ENCODE measurements around the gene BPIFB1. TPM values are rescaled to one million over a fixed set of nuclear protein-coding genes. Genes with fewer than 3 reads are reported as not detected.

Gene BPIFB1
- total and polyA plus RNA-seq, 2 of the 8 experiments (the other 6 are each of a cell fraction or from before 2014, with no cell fraction given): not detected

DNA sequence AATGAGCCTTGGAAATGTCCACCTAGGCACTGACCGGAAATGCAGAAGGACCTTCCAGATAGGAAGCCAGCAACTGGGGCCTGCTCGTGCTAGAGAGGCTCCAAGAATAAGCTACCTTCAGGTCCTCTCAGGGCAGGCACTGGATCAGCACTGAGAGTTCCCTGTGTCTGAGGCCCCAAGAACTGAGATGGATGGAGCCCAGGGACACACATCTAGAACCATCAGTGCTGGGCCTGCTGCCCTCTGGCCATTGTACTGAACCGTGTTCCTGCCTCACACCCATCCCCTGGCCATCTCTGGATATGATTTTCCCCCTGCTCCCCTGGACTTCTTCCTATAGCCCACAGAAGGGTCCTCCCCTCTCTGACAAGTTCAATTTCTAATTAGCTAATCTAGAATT, 36.9 kb upstream of the BPIFB1 start:
- TF ChIP-seq KDM4A (IDR thresholded peaks at IDR 0.05; ENCODE audit: low read depth, low read length, severe bottlenecking) (no peak), HDAC2 (IDR thresholded peaks at IDR 0.05; ENCODE audit: borderline replicate concordance in 1 of 2, low read depth in 2 of 2, low read length in 2 of 2) (no peak), NRF1 (IDR thresholded peaks at IDR 0.05; ENCODE audit: low read depth, low read length) (no peak), CTBP2 (IDR thresholded peaks at IDR 0.05; ENCODE audit: borderline replicate concordance, insufficient read depth, insufficient read length, low read length) (no peak), POLR2A (IDR thresholded peaks at IDR 0.05; ENCODE audit: control extremely low read depth in 1 of 2, low read depth in 2 of 2, low read length in 2 of 2) (no peak), BACH1 (IDR thresholded peaks at IDR 0.05; ENCODE audit: low read length) (no peak), RFX5 (IDR thresholded peaks at IDR 0.05; ENCODE audit: borderline replicate concordance, low read depth, low read length) (no peak), CBX8 (IDR thresholded peaks at IDR 0.05; ENCODE audit: borderline replicate concordance, low read depth, low read length) (no peak), CREB1 (IDR thresholded peaks at IDR 0.05) (no peak)
- POLR2A ChIA-PET (ENCODE audit: partially characterized antibody): no interaction called here
- Histone ChIP-seq H3K18ac (ENCODE audit: extremely low read depth, low read length) (no peak overlapping the region), H2BK12ac (ENCODE audit: low read depth, low read length) (no peak overlapping the region), H2AFZ (ENCODE audit: low read length) (no peak overlapping the region), H2BK20ac (ENCODE audit: low read length) (no peak overlapping the region), H4K5ac (ENCODE audit: insufficient read length, low read depth, low read length) (no peak overlapping the region), H4K91ac (replicated peaks; ENCODE audit: insufficient read length, low read length) (no peak overlapping the region), H3K4ac (replicated peaks; ENCODE audit: insufficient read length, low read depth, low read length) (no peak overlapping the region), H3K36me3 (ENCODE audit: control insufficient read depth in 2 of 4, insufficient read depth in 4 of 4, low read length in 3 of 4) (no peaks in the 10 kb centered on the region), H2AK5ac (ENCODE audit: low read depth, low read length) (no peak overlapping the region), H3K9me3 (ENCODE audit: insufficient read depth in 2 of 2, low read depth in 1 of 2, low read length in 1 of 2) (no peaks in the 10 kb centered on the region), H3K79me2 (ENCODE audit: control insufficient read depth in 1 of 2, insufficient read depth in 2 of 2, low read length in 2 of 2) (no peaks in the 10 kb centered on the region), H3K56ac (replicated peaks; ENCODE audit: insufficient read length, low read depth, low read length) (no peak overlapping the region), H3K9ac (replicated peaks in 1 of 4; ENCODE audit: extremely low read depth in 1 of 4, low read depth in 3 of 4, low read length in 3 of 4) (no peak overlapping the region), H4K20me1 (replicated peaks in 1 of 2; ENCODE audit: control insufficient read depth in 1 of 2, insufficient read depth in 2 of 2, low read length in 2 of 2) (no peaks in the 10 kb centered on the region), H2BK5ac (ENCODE audit: low read depth, low read length) (no peak overlapping the region), H3K4me1 (replicated peaks in 1 of 4; ENCODE audit: control insufficient read depth in 3 of 4, insufficient read depth in 4 of 4, low read length in 3 of 4) (no peaks in the 10 kb centered on the region), H3K79me1 (ENCODE audit: low read depth, low read length) (no peaks in the 10 kb centered on the region), H3K27me3 (replicated peaks in 1 of 4; ENCODE audit: control insufficient read depth in 3 of 4, extremely low read depth in 1 of 4, insufficient read depth in 3 of 4, low read length in 3 of 4) (no peaks in the 10 kb centered on the region), H2BK15ac (ENCODE audit: low read length) (no peak overlapping the region), H2BK120ac (replicated peaks; ENCODE audit: low read depth, low read length) (no peak overlapping the region), H3K23ac (ENCODE audit: insufficient read length) (no peak overlapping the region), H3K14ac (ENCODE audit: insufficient read length) (no peak overlapping the region), H3K4me3 (ENCODE audit: extremely low read depth in 1 of 4, insufficient read depth in 2 of 4, low read depth in 3 of 4, low read length in 4 of 4) (no peak overlapping the region), H3K4me2 (ENCODE audit: insufficient read depth in 1 of 2, low read depth in 2 of 2, low read length in 2 of 2) (no peak overlapping the region), H4K8ac (ENCODE audit: extremely low read depth, insufficient read depth, low read length) (no peak overlapping the region), H3K27ac (ENCODE audit: low read depth, low read length) (no peak overlapping the region), H3K23me2 (ENCODE audit: low read depth, low read length) (no peaks in the 10 kb centered on the region)
- CTCF ChIA-PET (ENCODE audit: partially characterized antibody): interaction anchor here (0.9 to 4.2 kb wide), 10 partner anchors 9 to 54 kb away, joined by 3 to 16 read pairs (median 6); no protein-coding TSS in a partner anchor
- DNase-seq (ENCODE audit: low read depth in 1 of 2, low spot score in 2 of 2) (no peak), FAIRE-seq (no peak)
- WGBS, 2 experiments (ENCODE audit: extremely low coverage in 1 of 2, insufficient coverage in 1 of 2, insufficient read length in 1 of 2, insufficient replicate concordance in 2 of 2, low coverage in 1 of 2, low lambda C conversion rate in 2 of 2, missing lambda C conversion rate in 1 of 2): 76% methylated on average over 3 of the region's 3 CpGs; no CpG with 5 or more reads in 1 of the 2 experiments

All from H1 (cell line).